ENCODE measurements around the gene CHN2. TPM values are rescaled to one million over a fixed set of nuclear protein-coding genes. Genes with fewer than 3 reads are reported as not detected.

CHN2 gene
- total and polyA plus RNA-seq, 10 donors, result 4.2 to 52.0 (median 28.5) TPM

DNA sequence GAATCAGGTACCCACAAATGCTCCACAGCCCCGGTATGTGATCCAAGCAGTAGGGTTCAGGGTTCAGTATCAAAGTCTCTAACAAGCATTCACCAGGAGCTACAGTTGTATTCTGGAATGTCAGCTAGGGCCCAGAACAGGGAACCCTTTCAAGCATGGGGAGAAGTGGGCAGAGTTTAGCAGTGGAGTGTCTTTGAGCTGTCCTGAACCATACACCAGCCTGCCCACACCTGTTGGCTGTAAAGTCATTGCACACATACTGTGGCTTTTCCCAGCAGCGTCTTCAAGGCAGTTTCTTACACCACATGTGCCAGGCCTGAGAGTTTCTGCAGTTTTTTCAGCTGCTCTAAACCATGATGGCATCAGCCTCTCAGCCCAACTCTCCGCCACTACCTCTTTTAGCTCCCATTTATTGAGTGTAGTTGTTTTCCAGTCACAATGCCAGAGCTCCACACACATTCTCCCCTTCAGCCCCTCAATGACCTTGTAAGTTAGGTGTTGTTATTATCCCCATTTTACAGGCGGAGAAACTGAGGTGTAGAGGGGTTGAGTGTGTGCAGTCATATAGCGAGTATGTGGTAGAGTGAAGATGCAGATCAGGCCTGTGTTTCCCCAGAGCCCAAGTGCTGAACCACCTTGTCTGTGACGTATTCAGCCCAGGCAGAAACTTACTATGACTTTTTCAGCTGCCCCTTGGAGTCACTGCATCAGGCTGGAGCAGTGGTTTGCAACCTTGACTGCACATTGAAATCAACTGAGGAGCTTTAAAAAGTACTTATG, 83.1 kb downstream of the CHN2 start:
- Histone ChIP-seq H3K4me3 (no peak overlapping the region), H3K27ac (no peak overlapping the region), H3K27me3 (replicated peaks in 1 of 7) (no peaks in the 10 kb centered on the region), H3K36me3 (no peaks in the 10 kb centered on the region), H3K4me1 (peaks cover 0 to 34% (median 17%) of the 10 kb centered on the region in 6 donors), H3K9me3 (no peaks in the 10 kb centered on the region)
- WGBS, 5 donors, result 71 to 80% (median 75%) methylated on average over 6 of the region's 6 CpGs
- intact Hi-C loops (cut with DNase I; ENCODE audit: low total_unique reads), result no loop called here
- TF ChIP-seq, protein P1, sequence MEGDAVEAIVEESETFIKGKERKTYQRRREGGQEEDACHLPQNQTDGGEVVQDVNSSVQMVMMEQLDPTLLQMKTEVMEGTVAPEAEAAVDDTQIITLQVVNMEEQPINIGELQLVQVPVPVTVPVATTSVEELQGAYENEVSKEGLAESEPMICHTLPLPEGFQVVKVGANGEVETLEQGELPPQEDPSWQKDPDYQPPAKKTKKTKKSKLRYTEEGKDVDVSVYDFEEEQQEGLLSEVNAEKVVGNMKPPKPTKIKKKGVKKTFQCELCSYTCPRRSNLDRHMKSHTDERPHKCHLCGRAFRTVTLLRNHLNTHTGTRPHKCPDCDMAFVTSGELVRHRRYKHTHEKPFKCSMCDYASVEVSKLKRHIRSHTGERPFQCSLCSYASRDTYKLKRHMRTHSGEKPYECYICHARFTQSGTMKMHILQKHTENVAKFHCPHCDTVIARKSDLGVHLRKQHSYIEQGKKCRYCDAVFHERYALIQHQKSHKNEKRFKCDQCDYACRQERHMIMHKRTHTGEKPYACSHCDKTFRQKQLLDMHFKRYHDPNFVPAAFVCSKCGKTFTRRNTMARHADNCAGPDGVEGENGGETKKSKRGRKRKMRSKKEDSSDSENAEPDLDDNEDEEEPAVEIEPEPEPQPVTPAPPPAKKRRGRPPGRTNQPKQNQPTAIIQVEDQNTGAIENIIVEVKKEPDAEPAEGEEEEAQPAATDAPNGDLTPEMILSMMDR (IDR thresholded peaks at IDR 0.05 in 8 of 11, conservative IDR thresholded peaks at IDR 0.05 in 3 of 11), result no peak
- TF ChIP-seq POLR2AphosphoS5 (IDR thresholded peaks at IDR 0.05) (no peak), POLR2A (IDR thresholded peaks at IDR 0.05) (no peak)
- no peak for DNase-seq

GRCh38 chr7:29278337-29279069, 83.9 kb downstream of the CHN2 start:
- no peak for DNase-seq
- peaks cover 0 to 41% (median 17%) of the 10 kb centered on the region in 6 donors for H3K4me1 ChIP-seq
- TF ChIP-seq POLR2AphosphoS5 (IDR thresholded peaks at IDR 0.05) (no peak), POLR2A (IDR thresholded peaks at IDR 0.05) (no peak)
- TF ChIP-seq, protein P1 (IDR thresholded peaks at IDR 0.05 in 8 of 11, conservative IDR thresholded peaks at IDR 0.05 in 3 of 11), result no peak
- intact Hi-C loops (cut with DNase I; ENCODE audit: low total_unique reads), result no loop called here
- H3K36me3 ChIP-seq, result no peaks in the 10 kb centered on the region
- no peaks in the 10 kb centered on the region for H3K27me3 ChIP-seq (replicated peaks in 1 of 7)
- H3K9me3 ChIP-seq, result no peaks in the 10 kb centered on the region
- H3K4me3 ChIP-seq, result no peak overlapping the region
- H3K27ac ChIP-seq, result no peak overlapping the region
- 76 to 88% (median 80%) methylated on average over 9 of the region's 9 CpGs for WGBS, 5 donors

DNA sequence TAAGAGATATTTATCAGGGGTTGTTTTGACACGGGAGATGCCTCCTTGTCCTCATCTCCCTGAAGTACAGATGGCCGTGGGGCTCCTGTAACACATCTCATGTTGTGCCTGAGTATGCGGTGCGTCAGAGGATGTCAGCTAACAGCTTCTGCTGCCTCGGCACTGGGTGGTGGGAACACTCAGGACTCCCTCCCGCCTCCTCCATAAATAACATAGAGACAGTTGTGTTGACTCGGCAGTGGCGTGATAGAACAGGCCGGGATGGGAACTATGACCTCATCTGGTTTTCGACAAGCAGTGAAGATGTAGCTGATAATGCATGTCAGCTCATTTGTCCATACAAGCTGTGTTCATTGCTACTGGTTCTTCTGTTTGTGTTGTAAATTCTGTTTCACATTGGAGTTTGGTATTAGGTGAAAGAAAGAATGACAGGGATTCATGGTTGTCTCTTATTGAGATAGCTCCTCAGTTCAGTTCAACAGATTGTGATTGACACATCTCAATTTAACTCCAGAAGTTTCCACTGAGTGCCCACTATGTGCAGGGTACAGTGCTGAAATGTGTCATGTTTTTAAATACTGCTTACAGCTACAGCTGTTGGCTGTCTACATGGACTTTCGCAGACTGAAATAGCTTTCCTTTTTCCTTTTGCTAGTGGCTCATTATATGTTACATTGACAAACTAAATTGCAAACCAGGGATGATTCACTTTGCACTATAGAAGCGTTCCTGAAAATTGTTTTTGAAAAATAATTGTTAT, 87.4 kb downstream of the CHN2 start:
- 73 to 83% (median 82%) methylated on average over 10 to 12 of the region's 12 CpGs for WGBS, 5 donors
- H3K27ac ChIP-seq, result no peak overlapping the region
- intact Hi-C loops (cut with DNase I; ENCODE audit: low total_unique reads), result no loop called here
- H3K4me1 ChIP-seq, result peaks cover 0 to 24% (median 3%) of the 10 kb centered on the region in 6 donors
- H3K9me3 ChIP-seq, result no peaks in the 10 kb centered on the region
- DNase-seq, result no peak
- TF ChIP-seq, protein P1 (IDR thresholded peaks at IDR 0.05 in 8 of 11, conservative IDR thresholded peaks at IDR 0.05 in 3 of 11), result no peak
- no peak for TF ChIP-seq POLR2A (IDR thresholded peaks at IDR 0.05)
- no peaks in the 10 kb centered on the region for H3K36me3 ChIP-seq
- no peaks in the 10 kb centered on the region for H3K27me3 ChIP-seq (replicated peaks in 1 of 7)
- H3K4me3 ChIP-seq, result no peak overlapping the region

Data from spleen (tissue), 11 donors.